PC-3 (cell line): ENCODE data around the gene DDTL.
"Not testable (repeated sequence)": the region's sequence is repeated elsewhere in the genome, so short reads cannot be mapped to it uniquely, and the experiment has no call there.

Source experiments
- CTCF ChIP-seq: fragments of 300-600 bp; sonication (generic); conservative IDR thresholded peaks from 2 replicates; pipeline ENCODE4 v1.5.1; 2017; ENCODE audit warnings: antibody characterized with exemption, low read depth, mild to moderate bottlenecking, low read length
- EZH2 ChIP-seq: fragments of 300-600 bp; sonication (generic); IDR thresholded peaks from one replicate; pipeline ENCODE4 v1.6.1; 2017; ENCODE audit warnings: antibody characterized with exemption, mild to moderate bottlenecking, low read length; ENCODE audit not compliant: unreplicated experiment

GRCh38 chr22:23977304-23977703, 10.6 kb downstream of the DDTL start:
- TF ChIP-seq CTCF, EZH2: not testable (repeated sequence)
